ENCODE measurements around the gene DAB2IP.

Gene DAB2IP

DNA sequence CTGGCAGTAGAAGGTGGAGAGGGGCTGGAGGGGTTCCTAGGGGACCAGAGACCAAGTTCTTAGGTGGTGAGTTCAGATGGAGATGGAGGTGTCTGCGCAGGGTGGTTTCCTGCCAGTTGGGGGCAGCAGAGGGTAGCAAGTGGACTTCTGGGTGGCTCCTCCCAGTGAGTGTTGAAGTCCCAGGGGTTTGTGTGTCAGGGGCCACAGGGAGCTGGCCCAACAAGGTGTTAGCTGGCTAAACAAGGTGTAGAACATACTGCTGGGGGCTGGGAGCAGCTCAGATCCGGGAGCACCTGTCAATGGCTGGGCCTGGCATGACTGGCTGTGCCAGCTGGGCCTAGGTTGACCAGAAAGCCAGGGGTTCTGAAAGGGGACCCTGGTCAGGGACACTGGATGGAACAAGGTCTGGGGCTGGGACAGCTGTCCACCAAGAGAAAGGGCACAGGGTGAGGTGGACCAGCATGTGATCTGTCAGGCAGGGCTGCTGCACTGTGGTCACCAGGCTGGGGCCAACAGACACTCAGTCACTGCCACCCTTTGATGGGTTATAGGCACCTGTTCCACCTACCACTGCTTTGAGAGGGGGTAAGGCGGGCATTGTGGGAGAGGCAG is 35.6 kb downstream of the DAB2IP start:
- DNase-seq, result peak; percentile 37 to 83

DNA sequence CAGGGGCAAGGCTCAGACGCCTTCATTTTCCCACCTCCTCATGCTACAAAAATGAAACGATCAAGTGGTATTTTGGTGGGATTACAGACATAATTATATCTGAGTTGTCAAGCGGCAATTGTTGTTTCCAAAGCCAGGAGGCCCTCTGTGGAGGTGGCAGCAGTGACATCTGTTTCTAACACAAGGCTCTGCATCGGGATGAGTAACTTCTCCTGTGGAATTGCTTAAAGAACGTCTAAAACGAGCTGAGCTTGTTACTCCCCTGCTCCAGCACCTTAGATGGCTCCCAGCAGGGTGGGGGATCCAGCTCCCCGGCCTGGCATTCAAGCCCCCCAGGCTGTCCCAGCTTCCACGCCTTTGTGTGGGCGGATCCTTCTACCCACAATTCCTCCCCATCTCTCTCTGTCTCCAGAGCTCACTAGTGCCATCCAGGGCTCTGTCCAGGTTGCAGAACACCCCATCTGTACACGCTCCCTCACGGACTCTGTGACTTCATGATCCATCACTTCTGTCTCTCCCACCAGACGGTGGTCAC is 36.8 kb downstream of the DAB2IP start:
- DNase-seq, result no peak

DNA sequence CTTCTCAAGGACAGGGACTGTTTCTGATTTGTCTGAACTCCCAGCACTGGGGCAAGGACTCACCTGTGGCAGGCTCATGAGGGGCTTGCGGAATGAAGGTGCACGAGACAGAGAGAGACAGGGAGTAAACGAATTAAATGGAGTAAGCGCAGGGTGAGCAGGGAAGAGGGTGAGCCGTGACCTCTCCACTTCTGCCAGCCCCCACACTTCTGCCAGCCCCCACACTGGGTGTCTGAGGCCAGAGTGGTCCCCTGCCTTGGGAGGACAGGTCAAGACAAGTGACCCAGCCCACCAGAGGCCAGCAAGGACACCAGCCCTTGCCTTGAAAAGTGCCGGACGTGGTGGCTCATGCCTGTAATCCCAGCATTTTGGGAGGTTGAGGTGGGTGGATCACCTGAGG is 37.2 kb downstream of the DAB2IP start:
- DNase-seq, result no peak

DNA sequence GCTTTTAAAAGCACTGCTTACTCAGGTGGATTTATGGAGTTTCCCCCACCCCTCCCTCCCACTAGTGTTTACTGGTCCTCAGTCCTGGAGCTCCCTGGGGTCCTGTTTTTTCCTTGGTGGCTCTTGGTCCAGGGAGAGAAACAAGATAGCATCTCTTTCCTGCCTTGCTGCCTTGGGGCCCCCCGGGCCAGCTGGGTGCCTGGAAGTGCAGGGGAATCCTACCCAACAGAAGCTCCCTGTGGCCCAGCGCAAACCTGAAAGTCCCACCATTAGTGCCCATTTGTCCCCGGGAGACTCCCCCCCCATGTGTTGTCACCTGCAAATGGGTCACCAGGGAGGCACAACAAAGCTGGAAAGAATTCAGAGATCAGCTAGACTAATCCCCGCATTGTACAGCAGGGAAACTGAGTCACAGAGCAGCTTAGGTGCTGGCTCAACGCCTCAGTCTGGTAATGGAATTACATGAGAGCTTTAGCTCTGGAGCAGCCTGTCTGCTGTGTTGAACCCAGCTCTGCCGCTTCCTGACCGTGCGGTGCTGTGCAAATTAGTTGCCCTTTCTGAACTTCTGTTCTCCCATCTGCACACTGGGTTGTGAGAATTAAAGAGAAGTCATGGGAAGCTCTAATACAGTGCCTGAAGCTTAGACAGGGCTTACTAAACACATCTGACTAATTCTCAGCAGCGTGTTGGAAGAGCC is 38.2 kb downstream of the DAB2IP start:
- DNase-seq, result no peak

DNA sequence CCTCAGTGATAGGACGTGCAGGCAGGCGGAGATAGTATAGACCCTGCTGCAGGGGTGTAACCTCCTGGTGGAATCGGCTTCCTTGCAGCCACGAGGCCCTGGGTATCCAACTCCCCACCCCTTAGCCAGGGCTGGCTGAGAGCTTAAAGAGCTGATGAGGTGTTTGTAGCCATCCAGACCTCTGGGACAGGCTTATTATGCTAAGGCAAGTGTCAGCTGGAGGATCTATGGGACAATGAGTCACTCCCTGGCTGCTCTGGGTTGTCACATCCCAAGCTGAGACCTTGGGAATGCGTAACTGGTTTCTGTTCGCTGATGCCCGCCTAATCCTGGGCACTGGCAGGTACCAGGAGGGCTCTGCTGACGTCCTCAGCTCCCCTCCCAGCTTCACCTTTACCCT is 38.9 kb downstream of the DAB2IP start:
- DNase-seq, result no peak

DNA sequence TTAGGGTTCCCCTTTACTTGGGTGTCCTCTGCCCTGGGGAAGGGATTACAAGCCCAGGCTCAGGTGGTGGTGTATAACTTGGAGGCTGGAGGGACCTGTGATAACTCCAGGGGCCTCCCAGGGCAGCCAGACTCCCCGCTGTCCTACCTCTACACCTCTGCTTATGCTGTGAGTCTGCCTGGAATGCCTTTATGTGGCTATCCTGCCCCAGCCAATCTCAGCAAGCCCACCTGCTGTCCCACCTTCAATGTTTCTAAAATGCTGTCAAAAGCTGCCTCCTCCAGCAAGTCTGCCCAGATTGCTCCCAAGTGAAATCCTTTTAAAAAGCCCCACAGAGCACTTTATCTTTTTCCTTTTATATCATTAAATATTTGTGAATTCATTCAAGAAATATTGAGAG is 39.3 kb downstream of the DAB2IP start:
- no peak for DNase-seq

DNA sequence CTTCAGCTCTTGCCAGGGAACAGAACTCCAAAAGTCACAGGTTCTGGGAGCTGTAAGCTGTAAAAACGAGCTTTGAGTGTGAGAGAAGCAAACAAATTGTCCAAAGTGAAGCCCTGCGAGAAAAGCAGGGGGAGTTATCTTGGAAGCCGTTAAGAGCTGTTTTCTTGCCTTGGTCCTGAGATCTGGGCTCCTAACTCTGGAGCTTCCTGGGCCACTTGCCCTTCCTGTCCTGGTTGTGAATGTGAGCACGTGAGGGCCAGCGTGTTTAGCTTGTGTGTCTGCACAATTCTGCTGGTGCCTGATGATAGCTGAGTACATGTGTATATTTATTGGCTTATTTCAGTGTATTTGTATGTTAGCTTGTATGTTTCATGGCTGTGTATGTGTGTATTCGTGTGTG is 40.5 kb downstream of the DAB2IP start:
- DNase-seq, result no peak

DNA sequence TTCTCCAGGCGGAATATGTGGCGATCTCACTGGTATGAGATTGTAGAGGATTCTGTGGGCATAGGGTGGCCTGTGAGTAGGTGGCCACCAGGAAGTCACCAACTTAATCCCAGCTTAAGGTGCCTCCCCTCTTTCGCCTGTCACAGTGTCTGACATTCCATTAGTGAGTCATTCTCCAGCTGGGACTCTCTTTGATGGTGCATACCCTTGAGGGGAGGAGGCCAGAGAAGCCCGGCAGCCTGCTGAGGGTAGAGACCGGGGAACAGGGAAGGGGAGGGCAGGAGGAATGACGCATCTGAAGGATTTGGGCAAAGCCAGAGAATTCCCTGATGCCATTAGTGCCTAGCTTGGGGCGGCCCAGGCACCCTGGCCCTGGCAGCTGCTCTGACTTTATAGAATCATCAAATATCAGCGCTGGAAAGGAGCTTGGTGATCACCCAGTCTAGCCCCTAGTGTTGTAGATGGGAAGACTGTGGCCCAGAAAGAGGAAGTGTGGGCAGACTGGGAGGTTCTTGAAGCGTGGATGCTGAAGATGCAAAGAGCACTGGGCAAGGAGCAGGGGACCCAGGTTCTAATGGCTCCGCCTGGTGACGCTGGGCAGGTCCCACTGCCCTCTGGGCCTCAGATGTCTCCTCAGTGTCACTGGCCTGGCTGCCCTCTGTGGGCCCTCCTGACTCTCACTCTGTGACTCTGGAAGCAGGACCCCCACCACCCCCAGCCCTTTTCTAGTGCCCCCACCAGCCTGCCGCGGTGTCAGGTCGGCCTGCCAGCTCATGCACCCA is 41.4 kb downstream of the DAB2IP start:
- DNase-seq, result no peak

DNA sequence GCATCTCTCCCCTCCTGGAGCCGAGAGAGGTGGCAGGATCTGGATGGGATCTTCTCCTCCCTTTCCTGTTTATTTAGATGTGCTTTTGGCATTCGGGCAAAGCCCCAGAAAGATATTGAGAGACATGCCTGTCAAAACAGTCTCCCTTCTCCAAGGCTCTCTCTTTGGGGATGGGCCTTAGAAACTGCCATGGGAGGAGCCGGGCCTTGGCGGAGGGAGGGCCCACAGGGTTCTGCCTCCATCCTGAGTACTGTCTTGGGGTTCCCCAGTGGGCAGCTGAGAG is 41.9 kb downstream of the DAB2IP start:
- no peak for DNase-seq

DNA sequence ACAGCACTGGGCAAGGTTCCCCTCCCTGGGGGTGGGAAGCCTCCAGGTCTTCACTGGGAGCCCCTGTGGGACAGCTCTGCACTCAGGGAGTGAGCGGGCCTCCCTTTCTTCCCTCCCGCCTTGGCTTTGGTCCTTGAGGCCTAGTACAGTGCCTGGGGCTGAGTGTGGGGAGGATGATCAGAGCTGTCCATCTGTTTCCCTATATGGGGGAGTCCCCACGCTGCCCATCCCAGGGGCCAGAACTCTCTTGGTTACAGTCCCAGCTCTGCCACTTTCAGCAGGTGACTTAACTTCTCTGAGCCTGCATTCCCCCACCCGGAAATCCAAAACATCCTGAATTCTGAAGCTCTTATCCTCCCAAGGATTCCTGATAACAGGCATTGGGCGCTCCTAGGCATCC is 42.6 kb downstream of the DAB2IP start:
- DNase-seq, result no peak

DNA sequence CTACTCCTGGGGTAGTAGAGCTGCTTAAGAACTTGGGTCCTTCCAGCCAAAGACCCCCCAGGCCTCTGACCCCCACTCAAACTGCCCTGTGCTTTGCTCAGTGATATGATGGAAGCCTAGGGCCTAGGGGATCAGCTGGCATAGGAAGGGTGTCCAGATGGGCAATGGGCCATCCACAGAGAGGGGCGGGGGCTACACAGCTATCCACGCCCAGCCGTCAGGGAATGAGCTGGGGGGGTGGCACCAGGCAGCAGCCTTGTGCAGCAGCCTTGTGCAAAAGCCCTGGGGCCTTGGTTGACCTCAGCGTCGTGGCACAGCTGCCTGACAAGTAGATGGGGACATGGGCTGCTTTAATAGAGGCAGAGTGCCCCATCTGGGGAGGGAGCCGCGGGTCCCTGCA is 43.2 kb downstream of the DAB2IP start:
- no peak for DNase-seq

DNA sequence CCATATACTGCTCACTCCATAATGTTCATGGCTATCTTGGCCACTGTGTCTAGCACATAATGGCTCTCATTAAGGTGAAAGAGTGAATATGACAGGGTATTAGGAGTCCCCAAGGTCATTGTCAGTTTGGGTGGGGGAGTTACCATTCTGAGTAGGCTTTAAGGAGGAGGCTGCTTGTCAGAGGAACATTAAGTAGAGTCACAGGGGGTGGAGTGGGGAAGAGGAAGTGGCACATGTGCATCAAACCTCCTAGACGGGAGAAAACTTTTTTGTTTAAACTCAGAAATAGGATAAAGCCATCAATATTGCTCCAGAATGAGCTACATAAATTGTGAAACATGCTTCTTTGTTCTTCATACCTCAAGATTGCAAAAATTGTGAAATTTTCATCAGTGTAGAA is 45.5 kb downstream of the DAB2IP start:
- DNase-seq, result peak; percentile 11 to 22

DNA sequence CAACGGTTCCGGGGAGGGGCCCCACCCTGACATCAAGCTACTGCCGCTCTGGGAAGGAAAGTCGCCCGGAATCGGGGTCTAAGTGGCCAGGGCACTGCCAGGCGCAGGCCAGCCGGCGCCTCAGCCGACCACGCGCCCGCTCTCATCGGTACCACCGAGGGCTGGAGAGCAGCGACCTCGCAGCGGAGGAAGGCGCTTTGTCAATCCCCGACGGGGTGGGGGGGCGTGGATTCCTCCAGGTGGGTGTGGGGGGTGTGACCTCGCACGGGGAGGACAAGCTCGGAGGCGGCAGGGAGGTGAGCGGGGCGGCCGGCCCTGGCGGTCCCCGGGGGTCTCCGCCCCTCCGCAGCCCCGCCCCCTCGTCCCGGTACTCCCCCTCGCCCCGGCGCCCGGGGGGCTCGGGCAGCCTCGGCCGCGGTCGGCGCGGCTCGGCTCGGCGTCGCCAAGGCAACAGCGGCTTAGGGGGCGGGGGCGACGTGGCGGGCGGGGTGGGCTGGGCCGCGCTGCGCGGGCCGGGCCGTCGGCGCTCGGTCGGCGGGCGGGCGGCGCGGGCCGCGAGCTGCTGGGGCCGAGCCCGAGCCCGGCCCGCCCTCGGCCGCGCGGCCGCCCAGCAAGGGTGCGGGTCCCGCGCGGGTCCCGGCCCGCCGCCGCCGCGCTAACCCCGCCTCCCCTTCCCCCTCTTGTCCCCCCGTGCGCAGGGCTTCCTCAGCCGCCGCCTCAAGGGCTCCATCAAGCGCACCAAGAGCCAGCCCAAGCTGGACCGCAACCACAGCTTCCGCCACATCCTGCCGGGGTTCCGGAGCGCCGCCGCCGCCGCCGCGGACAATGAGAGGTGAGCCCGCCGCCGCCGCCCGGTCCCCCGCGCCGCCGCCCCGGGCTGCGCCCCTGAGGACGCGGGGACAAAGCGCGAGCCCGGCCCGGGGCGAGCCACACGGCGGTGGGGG is 47.5 kb downstream of the DAB2IP start:
- DNase-seq, result no peak

DNA sequence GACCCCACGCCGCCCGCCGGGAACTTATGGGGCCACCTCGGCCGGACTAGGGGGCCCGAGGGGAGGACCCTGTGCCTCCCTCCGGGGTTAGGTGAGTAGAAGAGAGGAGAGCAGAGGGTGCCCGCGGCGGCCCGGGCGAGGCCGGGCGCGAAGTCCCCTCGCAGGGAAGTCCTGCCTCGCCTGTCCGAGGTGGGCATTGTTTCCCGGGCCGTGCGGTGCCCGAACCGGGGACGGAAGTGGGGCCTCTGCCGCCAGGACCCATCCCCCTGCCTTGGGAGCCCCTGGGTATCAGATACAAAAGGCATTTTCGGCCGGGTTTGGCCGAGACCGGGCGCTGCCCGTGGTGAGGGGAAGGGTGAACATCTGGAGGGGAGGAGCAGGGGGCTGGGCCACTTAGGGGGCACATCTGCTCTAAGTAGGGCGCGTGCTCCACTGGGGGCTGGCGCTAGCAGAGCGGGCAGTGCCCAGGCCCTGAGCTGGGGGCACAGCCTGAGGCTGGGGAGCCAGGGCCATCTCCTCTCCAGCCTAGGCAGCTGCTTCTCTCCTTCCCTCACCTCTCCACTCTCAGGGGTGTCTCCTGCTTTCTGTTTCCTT is 48.2 kb downstream of the DAB2IP start:
- no peak for DNase-seq

DNA sequence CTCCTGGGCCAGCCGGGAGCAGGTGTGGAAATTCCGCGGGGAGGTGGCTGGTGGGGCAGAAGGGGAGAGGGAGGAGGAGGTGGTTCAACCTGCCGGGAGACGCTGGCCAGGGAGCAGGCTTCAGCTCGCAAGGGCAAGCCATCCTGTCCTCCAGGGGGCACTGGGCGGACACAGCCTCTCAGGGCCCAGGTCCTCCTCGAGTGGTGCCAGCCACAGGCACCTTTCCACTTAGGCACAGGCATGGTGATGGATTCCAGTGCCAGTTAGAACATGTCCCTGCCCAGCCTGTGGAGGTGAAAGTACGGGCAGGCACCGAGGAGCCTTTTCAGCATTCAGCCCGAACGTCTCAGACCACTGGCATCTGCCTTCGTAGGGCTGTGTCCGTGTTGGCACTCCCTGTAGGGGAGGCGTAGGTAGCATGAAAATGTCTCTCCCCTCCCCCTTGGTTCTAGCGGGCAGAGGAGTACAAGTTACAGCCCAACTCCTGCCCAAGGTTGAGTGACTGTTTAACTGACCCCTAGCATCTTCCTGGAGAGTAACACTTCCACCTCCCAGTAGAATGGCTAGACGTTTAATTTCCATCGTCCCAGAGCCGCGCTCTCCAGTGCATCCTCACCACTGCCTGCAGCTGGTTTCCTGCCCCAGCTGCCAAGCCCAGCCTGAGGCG is 48.9 kb downstream of the DAB2IP start:
- DNase-seq, result peak in 1 of 2 donors; percentile 11

DNA sequence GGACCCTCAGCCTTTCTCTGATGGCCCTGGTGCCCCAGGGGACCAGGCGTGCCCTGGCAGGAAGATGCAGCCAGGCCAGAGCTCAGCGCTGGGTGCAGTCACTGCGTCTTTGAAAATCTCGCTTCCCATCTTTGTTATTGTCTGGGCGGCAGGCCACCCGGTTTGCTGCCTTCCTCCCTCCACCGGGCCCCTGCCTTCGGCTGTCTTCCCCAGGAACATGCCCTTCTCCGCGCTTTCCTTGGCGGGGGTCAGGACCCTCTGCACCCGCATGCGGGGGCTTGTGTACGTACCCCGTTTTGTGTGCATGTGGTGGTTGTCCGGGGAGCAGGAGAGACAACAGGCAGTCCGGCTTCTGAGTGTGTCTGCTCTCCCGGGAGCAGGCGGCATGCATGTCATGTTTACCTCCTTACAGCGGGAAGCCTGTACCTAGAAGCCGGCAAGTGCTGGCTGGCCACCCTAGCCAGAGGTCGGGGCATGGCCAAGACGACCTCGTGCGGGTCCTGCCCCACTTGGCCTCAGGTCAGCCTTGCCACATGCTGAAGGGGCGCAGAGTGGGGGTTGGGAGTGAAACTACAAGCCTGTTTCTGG is 49.5 kb downstream of the DAB2IP start:
- no peak for DNase-seq

DNA sequence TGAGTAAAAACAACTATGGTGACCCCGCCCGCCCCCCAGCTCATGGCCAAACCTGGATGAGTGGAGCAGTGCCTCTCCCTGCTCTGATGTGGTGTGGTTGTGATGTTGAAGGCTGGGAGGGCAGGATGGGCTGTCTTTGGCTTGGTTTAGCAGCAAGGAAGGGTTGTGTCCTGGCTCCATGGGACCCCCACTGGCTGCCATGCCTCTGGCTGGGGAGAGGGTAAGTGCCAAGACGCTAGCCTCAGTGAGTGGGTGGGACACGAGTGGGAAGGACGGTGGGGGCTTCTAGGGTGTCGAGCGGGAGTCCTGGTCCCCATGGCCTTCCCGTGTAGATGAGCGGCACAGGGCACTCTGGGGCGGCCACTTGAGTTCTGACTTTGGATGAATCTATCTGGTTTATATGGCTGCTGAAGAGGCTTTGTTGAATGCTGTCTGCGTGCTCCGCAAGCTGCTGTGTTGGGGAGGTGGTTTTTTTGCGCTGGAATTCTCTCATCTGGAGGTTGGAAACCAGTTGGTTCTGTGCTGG is 50.4 kb downstream of the DAB2IP start:
- DNase-seq, result no peak

DNA sequence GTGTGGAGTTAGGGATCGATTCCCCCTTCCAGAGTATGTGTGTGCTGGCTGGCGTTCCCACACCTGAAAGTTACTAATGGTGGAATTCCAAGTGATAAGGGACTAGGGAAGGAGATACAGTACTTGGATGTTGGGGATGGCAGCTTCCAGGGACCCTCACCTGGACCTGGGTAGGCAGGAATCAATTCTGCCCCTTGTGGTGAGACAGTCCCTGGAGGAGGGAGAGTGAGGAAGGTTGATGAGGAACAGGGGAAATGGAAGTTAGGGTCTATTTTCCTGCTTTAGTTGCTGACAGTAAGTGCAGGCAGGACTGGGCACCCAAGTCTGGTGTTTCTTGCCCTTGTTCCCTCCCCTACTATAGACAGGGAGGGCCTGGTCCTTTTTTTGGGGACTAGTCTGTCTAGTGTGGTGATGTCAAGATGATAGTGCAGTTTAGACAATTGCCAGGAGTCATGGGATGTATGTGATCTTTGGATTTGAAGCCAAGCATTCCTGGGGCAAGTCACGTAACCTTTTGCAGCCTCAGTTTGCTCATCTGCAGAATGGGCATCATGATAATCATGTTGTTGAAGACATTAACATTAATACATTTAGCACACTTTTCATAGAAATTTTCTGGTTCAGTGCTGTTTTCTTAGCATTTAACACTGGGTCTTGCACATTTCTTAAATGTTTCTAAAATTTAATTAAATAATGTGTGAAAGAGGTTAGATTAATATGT is 51.7 kb downstream of the DAB2IP start:
- DNase-seq, result no peak

DNA sequence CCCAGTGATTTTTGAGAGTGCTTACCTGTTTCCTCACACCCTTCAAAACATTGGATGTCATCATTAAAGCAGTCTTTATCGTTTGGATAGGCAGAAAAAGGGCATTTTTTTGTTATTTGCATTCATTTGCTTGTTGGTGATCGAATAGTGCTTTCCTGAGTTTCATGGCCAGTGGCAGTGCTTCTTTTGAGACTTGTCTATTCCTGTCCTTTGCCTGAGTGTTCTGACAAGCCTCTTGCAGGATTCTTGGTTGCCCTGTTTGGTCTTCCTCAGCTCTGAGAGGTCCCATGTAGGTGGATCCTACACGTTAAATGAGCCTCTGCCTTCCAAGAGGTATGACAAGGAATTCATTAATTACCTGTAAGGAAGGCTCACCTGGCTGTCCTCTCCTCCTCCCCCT is 52.8 kb downstream of the DAB2IP start:
- DNase-seq, result no peak

DNA sequence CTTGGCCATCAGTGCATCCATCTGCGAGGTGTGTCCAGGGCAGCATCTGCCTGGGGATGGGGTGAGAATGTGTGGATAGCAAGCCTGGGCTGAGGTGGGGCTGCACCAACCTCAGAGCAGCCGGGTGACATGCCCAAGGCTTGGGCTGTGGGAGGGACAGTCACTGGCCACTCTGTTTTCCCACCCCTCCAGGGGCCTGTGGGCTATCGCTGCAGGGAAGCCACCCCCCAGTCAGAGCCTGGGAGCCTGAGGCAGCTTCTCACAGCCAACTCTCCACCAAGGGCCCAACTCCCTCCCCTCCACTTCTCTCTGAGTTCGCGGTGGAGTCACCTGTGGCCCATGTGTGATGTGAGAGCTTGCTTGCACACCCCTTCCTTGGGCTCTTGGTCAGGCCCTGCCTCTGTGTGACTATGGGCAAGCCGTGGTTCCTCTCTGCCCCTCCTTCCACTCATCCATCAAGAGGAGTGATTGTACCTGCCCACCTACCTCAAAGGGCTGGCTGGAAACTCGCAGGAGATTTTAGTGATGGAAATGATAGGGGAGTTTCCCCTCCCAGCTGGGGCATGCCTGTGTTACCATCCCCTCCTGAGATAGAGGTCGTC is 54.8 kb downstream of the DAB2IP start:
- DNase-seq, result no peak
